Motor neuron (in vitro differentiated cells): Measurements from ENCODE around the gene PLD3. TPM values are rescaled to one million over a fixed set of nuclear protein-coding genes. Genes with fewer than 3 reads are reported as not detected.
"Not testable (repeated sequence)": the region's sequence is repeated elsewhere in the genome, so short reads cannot be mapped to it uniquely, and the experiment has no call there.

Experiments
- ATAC-seq, 8 experiments: fragments of 200-7000 bp; cut with Tn5 transposase; replicated peaks in 6 of 8; 2 replicates each; pipeline ENCODE4 v1.8.0; 2021; ENCODE audit warnings: mild to moderate bottlenecking in 8 of 8, moderate library complexity in 8 of 8
- H3K27ac ChIP-seq, 2 donors: fragments of 250-450 bp; sonication (Bioruptor Pico); 2 replicates each; pipeline ENCODE4 v1.9.0; 2021; ENCODE audit warnings: antibody characterized with exemption in 2 of 2, mild to moderate bottlenecking in 2 of 2, moderate library complexity in 1 of 2
- H3K4me1 ChIP-seq, 2 donors: fragments of 250-450 bp; sonication (Bioruptor Pico); replicated peaks in 1 of 2; 2 replicates each; pipeline ENCODE4 v1.6.1; 2021; ENCODE audit warnings: antibody characterized with exemption in 2 of 2, mild to moderate bottlenecking in 2 of 2, moderate library complexity in 1 of 2
- H3K4me3 ChIP-seq, 5 donors: fragments of 250-450 bp; sonication (Bioruptor Pico); 2 replicates each; pipeline ENCODE4 v1.9.0; 2021; ENCODE audit warnings: antibody characterized with exemption in 5 of 5, mild to moderate bottlenecking in 5 of 5, moderate library complexity in 4 of 5
- WGBS, 10 experiments: fragments of 450-650 bp; shearing (Covaris generic); methylation state at CpG; one replicate each; pipeline ENCODE4 v1.0.0; 2022; 5-methylcytosine and 5-hydroxymethylcytosine counted together
- in situ Hi-C, 9 experiments: fragments of 400-800 bp; cut with MboI; loops; one replicate each; pipeline ENCODE4 v1.15.0; 2021; ENCODE audit warnings: low sequenced_read_pairs in 9 of 9, low pct_unique_long_range_greater_than_20kb in 2 of 9; ENCODE audit not compliant: unreplicated experiment in 9 of 9
- total RNA-seq, 8 experiments: library from RNA; unstranded; fragments of 300-600 nt; gene quantifications; 2 replicates each; pipeline versions ENCODE4 v1.2.3 to v1.2.4, GENCODE V29; 2022

The PLD3 gene
- total RNA-seq, 8 experiments from 2014 or later, result 119 to 604 (median 360) TPM

DNA sequence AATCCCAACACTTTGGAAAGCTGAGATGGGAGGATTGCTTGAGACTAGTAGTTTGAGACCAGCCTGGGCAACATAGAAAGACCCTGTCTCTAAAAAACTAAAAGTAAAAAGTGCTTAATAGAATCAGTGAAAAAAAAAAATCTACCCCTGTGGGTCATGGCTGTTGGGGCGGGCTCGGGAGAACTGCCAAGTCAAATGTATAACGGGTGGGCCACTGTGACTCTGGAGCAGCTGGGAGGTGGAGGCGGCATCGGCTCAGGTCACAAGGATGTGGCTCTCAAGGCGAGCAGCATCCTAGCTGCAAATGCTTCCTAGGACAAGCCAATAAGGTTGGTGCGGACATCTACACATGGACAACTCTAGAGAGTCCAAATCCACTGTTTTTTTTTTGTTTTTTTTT is 31.2 kb upstream of the PLD3 start:
- in situ Hi-C loops, result loop anchor here in 1 of 9 experiments (25.0 kb wide), 1 partner anchor 320 kb away; no protein-coding TSS in a partner anchor
- peak in 1 of 8 experiments; percentile 12 for ATAC-seq
- 13 to 100% (median 89%) methylated on average over 1 to 7 of the region's 7 CpGs; no CpG with 5 or more reads in 4 of the 10 experiments for WGBS, 10 experiments
- Histone ChIP-seq H3K27ac (no peak overlapping the region), H3K4me1 (no peaks in the 10 kb centered on the region), H3K4me3 (no peak overlapping the region)

DNA sequence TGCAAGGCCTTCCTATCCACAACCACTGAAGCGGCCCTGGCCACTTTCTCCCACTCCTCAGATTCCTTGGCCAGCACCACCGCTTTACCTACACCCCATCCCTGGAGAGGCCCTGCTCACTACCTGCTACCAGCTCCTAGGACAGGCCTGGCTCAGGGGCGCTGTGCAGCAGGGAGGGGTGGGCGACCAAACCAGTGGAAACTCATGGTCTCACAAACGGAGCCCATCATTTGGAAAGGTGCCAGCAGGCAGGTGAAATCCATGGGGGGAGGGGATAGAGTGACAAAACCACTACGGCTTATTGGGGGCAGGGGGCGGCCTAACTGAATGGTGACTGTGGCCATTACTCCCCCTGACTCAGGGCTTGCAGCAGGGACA is 27.9 kb upstream of the PLD3 start:
- in situ Hi-C loops, result loop anchor here in 1 of 9 experiments (25.0 kb wide), 1 partner anchor 317 kb away; no protein-coding TSS in a partner anchor
- ATAC-seq, result no peak
- Histone ChIP-seq H3K4me1 (no peaks in the 10 kb centered on the region), H3K4me3 (no peak overlapping the region), H3K27ac (no peak overlapping the region)
- 100% methylated on average over 1 to 2 of the region's 7 CpGs; no CpG with 5 or more reads in 6 of the 10 experiments for WGBS, 10 experiments

DNA sequence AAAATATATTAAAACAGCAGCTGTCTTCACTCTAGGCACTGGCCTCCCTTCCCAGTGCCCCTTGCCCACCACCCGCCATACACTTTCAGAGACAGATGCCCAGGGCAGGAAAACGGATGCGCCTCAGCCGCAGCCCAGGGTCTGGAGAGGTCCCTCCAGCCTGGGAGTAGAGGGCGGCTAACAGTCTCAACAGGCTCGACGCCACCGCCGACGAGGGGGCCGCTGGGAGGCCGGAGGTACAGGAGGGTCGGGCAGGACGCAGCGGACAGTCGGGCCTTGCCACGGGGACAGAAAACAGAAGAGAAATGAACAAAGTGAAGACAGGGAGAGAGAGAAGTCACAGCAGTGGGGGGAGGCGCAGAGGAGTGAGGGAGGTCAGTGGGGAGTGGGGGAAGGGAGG is 27.4 kb upstream of the PLD3 start:
- 100% methylated on average over 2 of the region's 18 CpGs; no CpG with 5 or more reads in 9 of the 10 experiments for WGBS, 10 experiments
- Histone ChIP-seq H3K27ac (no peak overlapping the region), H3K4me1 (no peaks in the 10 kb centered on the region), H3K4me3 (no peak overlapping the region)
- in situ Hi-C loops, result loop anchor here in 1 of 9 experiments (25.0 kb wide), 1 partner anchor 316 kb away; no protein-coding TSS in a partner anchor
- ATAC-seq, result no peak

DNA sequence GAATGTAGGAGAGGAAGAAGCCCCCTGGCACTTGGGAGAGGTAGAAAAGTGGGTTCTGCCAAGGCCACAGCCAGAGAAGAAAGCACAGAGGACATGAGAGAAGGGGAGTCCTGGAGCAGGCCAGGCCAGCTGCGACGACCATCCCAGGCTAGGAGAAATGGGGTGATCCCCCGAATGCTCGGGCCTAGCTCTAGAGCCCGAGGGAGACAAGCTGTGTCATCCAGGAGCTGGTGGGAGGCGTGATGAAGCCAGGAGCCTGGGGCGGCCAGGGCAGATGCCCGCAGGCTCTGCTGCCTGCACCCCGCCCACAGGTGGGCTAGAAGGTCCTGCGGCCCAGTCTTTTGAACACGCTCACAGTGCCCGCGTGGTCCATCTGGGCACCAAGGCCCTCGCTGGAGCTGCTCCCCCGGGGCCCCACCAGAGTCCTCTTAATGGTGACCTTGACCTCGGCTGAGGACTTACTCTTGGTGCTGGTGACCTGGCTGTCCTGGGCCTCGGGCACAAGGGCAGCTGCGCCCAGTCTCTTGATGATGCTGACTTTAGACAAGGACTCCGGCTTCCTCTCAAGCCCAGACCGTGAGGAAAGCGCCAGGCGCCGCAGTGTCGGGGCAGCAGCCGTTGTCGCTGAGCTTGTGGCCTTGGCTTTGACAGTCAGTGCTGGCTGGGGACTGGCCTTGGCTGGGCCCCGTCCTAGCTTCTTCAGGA is 26.8 kb upstream of the PLD3 start:
- whole genome bisulfite sequencing, 10 experiments, result 96 to 100% (median 100%) methylated on average over 1 to 13 of the region's 27 CpGs; no CpG with 5 or more reads in 5 of the 10 experiments
- no peak for ATAC-seq
- no peaks in the 10 kb centered on the region for H3K4me1 ChIP-seq
- no peak overlapping the region for H3K4me3 ChIP-seq
- in situ Hi-C loops, result loop anchor here in 1 of 9 experiments (25.0 kb wide), 1 partner anchor 316 kb away; no protein-coding TSS in a partner anchor
- H3K27ac ChIP-seq, result no peak overlapping the region

DNA sequence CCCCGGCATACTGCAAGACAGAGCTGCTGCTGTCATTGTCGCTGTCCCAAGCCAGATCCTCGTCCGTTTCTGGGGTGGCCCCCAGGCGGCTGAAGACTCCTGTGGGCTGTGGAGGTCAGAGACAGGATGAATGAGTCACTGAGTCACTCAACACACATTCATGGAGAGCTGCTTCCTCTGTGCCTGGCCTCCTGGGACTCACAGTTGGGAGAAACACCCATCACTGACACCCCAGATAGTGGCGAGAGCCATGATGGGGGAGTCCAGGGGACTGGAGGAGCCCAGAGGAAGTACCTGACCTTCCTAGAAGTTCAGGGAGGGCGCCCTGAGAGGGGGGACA is 26.3 kb upstream of the PLD3 start:
- in situ Hi-C loops, result loop anchor here in 1 of 9 experiments (25.0 kb wide), 1 partner anchor 315 kb away; no protein-coding TSS in a partner anchor

DNA sequence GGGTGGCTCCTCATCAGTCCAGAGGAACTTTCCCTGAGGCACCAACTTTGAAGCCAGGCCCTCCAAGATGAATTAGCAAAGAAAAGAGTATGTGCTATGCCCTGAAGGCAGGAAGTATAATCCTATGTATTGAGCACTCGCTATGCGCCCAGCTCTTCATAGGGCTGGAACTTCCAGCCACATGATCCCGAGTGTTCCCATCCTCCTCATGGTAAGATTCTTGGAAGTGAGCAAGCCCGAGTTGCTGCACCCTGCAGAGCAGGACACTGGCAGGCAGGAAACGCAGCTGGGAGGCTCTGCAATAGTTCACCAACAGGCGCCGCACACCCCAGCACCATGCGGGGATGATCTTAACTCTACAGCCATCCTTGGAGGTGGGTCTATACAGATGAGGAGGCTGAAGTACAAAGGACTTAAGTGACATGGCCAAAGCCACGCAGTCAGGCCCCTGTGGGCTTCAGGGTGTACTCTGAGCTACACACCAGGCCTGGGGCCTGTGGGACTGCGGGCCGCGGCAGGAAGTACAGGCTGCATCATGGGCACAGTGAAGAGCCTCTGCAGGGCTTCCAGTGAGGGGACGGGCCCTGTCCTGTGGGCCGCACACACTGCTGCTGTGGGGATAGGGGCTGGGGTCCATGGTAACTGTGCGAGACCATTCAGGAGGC is 25.4 kb upstream of the PLD3 start:
- 60 to 100% (median 84%) methylated on average over 1 to 3 of the region's 15 CpGs; no CpG with 5 or more reads in 4 of the 10 experiments for WGBS, 10 experiments
- no peaks in the 10 kb centered on the region for H3K4me1 ChIP-seq
- H3K4me3 ChIP-seq, result no peak overlapping the region
- in situ Hi-C loops, result loop anchor here in 1 of 9 experiments (25.0 kb wide), 1 partner anchor 314 kb away; no protein-coding TSS in a partner anchor
- peak in 4 of 8 experiments; percentile 9 to 94 (median 86) for ATAC-seq
- no peak overlapping the region for H3K27ac ChIP-seq

More for the DNA sequence above, 26.3 kb upstream of the PLD3 start:
- H3K27ac ChIP-seq, result no peak overlapping the region
- no peaks in the 10 kb centered on the region for H3K4me1 ChIP-seq
- 50 to 96% (median 85%) methylated on average over 1 to 4 of the region's 7 CpGs; no CpG with 5 or more reads in 6 of the 10 experiments for WGBS, 10 experiments
- ATAC-seq, result peak in 1 of 8 experiments; percentile 4
- H3K4me3 ChIP-seq, result no peak overlapping the region

DNA sequence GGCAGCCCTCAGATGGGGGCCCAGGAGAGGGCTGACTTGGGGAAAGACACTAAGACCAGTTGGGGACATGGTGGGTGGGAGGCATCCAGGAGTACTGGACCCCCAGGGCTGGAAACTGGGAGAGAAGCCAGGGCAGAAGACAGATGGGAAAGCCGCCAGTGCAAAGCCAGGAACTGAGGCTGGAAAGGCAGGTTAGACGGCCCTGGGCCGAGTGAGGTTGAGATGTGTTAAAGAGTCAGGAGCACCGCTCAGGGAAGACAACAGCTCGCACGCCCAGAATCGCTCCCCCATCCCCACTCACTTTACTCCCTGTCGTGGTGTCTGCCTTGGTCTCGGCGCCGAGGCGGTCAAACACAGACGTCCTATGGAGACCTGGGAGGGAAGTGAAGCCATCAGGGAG is 24.8 kb upstream of the PLD3 start:
- H3K27ac ChIP-seq, result no peak overlapping the region
- in situ Hi-C loops, result loop anchor here in 1 of 9 experiments (25.0 kb wide), 1 partner anchor 314 kb away; no protein-coding TSS in a partner anchor
- 90 to 92% (median 90%) methylated on average over 2 to 4 of the region's 13 CpGs; no CpG with 5 or more reads in 7 of the 10 experiments for WGBS, 10 experiments
- H3K4me1 ChIP-seq, result no peaks in the 10 kb centered on the region
- H3K4me3 ChIP-seq, result no peak overlapping the region
- no peak for ATAC-seq

DNA sequence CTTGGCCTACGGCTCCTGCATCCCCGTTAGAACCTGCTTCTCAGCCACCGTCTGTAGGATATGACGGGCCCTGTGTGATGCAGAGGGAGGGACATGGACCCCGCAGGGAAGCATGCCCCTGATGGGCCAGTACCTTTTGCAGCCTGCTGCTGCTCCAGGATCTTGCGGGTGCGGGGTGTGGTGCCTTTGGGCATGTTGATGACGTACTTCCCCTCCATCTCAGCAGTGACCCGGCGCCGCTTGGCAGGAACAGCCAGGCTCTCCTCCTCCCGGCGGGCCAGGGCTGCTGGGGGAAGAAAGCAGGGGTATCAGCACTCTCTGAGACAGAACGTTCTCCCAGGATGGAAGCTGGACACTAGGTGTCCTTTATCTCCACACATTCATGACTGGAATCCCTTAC is 22.3 kb upstream of the PLD3 start:
- Histone ChIP-seq H3K27ac (no peak overlapping the region), H3K4me3 (no peak overlapping the region), H3K4me1 (no peaks in the 10 kb centered on the region)
- in situ Hi-C loops, result no loop called here
- no peak for ATAC-seq
- WGBS, 10 experiments, result 81 to 100% (median 86%) methylated on average over 1 to 8 of the region's 14 CpGs; no CpG with 5 or more reads in 7 of the 10 experiments

DNA sequence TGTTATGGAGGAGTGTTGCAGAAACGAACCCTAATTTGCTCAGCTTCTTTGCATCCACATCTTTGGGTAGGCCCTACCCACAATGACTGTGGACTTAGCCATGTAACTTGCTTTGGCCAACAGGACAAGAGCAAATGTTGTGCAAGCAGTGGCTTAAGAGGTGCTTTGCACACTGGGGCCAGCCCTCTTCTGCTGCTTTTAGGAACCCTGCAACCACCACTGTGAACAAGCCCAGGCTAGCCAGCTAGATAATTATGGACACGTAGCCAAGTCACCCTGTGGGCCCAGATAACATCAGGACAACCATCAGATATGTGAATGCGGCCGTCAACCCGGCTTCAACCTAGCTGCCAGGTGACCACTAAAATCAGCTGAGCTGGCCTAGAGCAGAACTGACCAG is 17.4 kb upstream of the PLD3 start:
- no peaks in the 10 kb centered on the region for H3K4me1 ChIP-seq
- H3K27ac ChIP-seq, result no peak overlapping the region
- no peak for ATAC-seq
- WGBS, 10 experiments, result 87 to 100% (median 100%) methylated on average over 1 to 5 of the region's 5 CpGs; no CpG with 5 or more reads in 5 of the 10 experiments
- in situ Hi-C loops, result no loop called here
- H3K4me3 ChIP-seq, result no peak overlapping the region

DNA sequence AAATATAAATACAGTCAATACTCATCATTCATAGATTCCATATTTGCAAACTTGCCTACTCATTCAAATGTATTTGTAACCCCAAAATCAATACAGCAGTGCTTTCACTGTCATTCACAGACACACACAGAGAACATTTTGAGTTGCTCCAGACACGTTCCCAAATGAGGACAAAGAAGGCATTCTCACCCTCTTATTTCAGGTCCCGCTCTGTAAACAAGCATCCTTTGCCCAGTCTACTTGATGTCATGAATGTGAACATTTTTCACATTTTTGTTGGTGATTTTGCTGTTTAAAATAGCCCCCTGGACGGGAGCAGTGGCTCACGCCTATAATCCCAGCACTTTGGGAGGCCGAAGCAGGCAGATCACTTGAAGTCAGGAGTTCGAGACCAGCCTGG is 15.8 kb upstream of the PLD3 start:
- ATAC-seq, result no peak
- Histone ChIP-seq H3K4me1 (peaks cover 0 to 4% of the 10 kb centered on the region in 2 donors), H3K4me3 (no peak overlapping the region), H3K27ac (no peak overlapping the region)
- WGBS, 10 experiments, result 93 to 100% (median 100%) methylated on average over 1 to 5 of the region's 6 CpGs; no CpG with 5 or more reads in 4 of the 10 experiments
- in situ Hi-C loops, result no loop called here

DNA sequence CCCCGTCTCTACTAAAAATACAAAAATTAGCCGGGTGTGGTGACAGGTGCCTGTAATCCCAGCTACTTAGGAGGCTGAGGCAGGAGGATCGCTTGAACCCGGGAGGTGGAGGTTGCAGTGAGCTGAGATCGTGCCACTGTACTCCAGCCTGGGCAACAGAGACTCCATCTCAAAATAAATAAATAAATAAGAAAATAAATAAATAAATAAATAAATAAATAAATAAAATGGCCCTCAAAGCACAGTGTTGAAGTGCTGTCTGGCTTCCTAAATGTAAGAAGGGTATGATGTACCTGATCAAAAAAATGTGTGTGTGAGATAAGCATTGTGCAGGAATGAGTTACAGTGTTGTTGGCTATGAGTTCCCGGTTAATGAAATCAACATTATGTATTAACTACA is 15.4 kb upstream of the PLD3 start:
- H3K4me1 ChIP-seq, in situ Hi-C loops, ATAC-seq, H3K4me3 ChIP-seq, H3K27ac ChIP-seq: not testable (repeated sequence)
- 37 to 100% (median 94%) methylated on average over 1 to 5 of the region's 6 CpGs for WGBS, 10 experiments

DNA sequence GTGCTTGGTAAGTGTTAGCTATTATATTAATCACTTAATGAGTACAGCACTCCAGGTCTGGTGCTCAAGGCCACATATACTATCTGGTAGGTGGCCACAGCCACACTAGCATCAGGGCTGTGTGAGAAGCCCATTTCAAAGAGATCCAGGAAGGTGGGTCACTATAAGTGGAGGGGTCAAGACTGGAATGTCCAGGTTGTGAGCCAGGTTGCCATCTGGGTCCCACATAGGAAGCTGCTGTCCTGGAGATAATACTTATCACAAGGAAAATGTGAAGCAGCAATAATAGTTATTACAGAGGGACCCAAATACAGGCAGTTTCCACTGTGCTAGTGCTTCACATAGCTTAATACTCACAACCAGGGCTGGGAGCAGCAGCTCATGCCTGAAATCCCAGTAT is 13.4 kb upstream of the PLD3 start:
- Histone ChIP-seq H3K4me3 (no peak overlapping the region), H3K27ac (no peak overlapping the region), H3K4me1 (peaks cover 0 to 4% of the 10 kb centered on the region in 2 donors)
- in situ Hi-C loops, result no loop called here
- no peak for ATAC-seq
